ENCODE results near the gene FGD1.
"Not testable (repeated sequence)": the region's sequence is repeated elsewhere in the genome, so short reads cannot be mapped to it uniquely, and the experiment has no call there.

The FGD1 gene

DNA sequence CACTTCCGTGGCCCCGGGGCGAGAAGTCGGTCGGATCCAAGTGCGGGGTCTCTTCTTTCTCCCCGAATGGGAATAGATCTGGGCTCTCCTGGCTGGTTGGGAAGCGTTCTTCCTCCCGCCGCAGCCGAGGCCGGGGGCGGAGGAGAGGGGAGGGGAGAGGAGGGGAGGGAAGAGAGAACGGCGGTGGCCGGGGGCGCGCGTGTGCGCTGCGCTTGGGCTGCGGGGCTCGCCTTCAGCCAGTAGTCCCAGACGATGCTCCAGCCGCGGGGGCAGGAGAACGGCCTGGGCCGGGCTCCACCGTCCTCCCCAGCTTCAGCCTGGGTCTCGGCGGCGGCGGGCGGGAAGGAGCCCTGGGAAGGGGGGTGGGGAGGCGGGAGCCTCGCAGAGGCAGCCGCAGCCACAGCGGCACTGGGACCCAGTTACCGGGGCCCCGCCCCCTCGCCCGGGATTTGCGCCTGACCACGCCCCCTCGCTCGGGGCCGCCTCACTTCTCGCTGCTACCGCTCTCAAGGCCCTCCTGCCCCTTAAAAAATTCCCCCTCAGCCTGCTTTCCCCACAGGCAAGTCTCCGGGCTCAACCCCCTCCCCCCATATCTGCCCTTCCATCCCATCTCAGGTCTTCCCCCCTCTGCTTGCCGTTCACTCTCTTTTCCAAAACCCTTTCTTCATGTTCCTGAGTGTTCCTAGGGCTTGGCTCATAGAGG lies at the start of gene FGD1:
Gene FGD1 (minus strand): TSS at position 421 of the 703 bp plus-strand sequence. CDS start 802 bp downstream, outside the sequence.
- peak; percentile 93 for DNase-seq

DNA sequence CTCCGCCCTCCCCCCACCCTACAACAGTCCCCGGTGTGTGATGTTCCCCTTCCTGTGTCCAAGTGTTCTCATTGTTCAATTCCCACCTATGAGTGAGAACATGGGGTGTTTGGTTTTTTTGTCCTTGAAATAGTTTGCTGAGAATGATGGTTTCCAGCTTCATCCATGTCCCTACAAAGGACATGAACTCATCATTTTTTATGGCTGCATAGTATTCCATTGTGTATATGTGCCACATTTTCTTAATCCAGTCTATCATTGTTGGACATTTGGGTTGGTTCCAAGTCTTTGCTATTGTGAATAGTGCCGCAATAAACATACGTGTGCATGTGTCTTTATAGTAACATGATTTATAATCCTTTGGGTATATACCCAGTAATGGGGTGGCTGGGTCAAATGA lies 46.2 kb upstream of the FGD1 start:
- not testable (repeated sequence) for DNase-seq

DNA sequence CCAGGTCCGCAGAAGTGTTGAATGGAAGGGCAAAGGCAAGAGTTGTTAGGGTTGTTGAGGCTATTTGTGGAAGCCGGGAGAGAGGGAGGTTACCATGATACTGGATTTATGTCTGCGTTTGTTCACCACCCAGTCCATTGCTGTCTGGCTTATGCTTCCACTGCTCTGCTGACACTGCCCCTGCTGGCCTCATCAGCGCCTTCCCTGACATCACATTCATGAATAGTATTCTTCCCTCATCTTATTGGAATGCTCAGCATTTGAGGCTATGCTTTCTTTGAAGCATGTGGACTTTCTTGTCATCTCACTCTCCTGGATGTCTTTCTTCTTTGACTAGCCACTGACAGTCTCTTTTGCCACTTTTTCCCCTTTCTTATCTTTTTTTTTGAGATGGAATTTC lies 44.3 kb upstream of the FGD1 start:
- no peak for DNase-seq

DNA sequence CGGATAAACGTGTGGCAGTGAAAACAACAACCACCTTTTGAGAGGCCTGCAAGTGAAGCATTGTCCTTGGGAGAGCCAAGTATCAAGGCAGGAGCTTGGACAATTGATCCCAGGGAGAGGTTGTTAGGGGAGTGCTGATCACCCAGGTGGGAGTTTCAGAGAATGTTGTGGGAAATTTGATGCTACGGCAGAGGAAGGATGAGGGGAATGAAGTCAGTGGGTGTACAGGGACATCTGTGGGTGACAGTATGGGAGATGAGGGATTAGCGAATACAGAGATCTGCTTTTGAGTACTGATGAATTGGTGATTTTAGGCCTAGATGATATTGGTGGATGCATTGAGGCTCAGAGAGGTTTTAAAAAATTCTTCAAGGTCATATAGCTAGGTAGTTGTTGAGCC lies 38.2 kb upstream of the FGD1 start:
- DNase-seq, result no peak

DNA sequence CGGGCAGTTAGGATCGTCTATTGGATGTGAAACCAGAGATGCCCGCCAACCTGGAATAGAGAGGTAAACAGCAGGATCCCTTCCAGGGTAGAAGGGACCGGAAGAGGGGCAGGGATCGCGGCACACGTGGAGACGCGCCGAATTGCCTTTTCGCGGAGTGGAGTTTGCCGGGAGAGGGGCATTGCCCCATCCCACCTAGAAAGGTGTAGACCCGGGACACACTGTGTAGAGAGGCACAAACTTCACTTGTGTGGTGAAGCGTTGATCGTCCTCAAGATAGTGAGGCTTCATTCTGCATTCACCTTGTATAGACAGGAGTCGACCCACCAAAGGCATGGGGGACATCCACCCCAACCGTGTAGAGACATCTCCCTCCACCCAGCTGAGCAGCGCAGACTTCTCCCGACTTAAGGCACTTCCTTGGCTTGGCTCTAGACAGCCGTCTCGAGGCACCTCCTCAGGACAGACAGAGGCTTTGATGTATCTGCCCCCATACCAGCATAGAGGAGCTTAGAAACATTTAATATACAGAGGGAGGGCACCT lies 34.4 kb upstream of the FGD1 start:
- DNase-seq, result no peak

DNA sequence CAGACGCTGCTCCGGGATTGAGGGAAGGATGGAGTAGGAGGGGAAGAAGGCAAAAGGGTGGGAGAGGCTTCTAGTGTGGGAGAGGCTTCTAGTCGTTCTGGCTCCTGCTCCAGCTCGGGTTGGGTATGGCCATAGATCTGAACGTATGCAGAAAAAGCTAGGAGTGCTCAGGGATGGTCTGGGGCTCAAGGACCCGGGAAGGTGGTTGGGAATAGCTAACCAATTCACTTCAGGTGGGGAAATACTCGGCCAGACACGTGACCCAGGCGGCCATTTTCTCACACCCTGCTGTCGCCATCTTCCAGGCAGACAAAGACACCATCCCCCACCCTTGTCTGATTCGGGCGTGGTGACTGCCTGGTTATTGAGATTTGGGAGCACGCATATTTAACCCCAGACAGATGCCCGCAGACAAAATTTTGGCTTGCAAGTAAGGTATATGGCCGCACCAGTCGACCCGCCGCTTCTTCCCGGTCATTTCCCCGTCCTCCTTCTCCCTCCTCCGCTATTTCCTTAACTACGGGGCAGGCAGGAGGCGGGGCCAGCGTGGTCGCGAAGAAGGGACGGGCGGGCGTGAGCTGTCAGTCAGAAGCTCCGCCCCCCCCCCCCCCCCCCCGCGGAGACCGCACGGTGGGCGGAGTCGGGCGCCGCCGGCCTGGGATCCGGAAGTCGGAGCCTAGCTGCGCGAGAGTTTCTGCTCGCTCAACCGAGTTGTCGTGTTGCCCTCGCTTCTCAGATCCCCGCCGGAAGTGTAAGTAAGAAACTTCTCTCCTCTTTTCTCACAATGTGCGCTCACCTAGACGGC lies 33.7 kb upstream of the FGD1 start, which contains the start of gene GNL3L:
Gene GNL3L (plus strand): TSS at position 668 of the 805 bp plus-strand sequence. CDS start 2,348 bp downstream, outside the sequence.
- peak; percentile 56 for DNase-seq

DNA sequence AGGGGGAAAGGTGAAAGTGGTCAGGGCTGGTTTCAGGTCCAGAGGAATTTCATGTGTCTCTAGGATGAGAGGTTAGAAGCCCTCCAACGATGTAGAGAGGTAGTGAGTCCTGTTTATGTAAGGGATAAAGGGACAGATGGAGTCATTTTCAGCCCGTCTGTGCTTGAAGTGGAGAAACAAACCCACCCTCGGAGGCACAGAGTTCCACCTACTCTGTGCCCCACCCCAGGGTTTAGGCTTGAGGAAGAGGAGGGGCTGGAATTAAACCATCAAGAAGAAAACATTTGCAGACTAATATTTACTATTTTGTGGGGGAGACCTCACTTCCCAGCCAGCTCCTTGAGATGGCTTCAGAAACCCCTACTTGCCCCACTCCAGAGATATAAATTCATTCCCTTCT lies 33.1 kb upstream of the FGD1 start:
- DNase-seq, result no peak

DNA sequence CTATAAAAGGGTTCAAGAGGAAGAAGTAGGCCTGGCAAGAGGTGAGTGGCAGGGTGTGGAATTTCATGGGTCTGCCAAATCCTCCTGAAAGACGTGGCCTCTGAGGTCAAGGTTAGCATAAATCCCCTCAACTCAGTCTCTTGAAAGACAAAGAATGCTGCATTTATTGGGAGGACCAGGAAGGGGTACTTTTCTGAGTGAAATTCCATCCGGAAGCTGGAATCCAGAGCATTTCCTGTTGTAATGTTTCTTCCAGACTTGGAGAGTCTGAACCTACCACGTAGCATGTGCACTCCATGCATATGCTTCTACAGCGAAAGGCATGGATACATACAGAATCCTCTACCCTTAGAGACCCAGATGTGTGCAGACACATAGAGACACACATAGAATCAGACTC lies 13.4 kb upstream of the FGD1 start:
- DNase-seq, result no peak

DNA sequence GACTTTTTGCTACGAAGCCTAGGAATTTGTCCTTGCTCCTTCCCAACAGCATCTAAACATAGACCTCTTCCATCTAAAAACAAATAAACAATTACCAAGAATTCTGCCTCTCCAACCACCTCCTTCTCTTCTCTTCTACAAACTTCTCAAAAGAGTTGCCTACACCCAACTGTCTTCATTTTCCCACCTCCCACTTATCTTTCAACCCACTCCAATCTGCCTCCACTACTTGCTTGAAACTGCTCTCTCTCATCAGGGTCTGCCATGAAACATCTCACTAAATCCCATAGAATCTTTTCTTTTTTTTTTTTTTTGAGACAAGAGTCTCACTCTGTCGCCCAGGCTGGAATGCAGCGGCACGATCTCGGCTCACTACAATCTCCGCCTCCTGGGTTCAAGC lies 902 bp upstream of the FGD1 start:
- no peak for DNase-seq

DNA sequence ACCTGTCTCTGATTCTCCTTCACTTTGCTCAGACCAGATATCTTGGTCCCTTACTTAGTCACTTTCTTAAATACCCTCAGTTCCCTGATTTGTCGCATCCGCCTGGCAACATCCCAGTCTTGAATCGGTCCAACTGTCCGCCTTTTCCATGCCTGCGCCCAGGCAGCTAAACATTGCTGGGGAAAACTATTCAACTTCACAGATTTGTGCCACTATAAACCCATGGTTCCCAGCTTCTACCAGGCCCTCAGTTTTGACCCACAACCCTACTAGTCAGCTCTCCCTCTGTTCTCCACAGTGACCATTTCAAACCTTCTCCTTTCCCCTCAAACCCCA lies 451 bp upstream of the FGD1 start:
- no peak for DNase-seq

DNA sequence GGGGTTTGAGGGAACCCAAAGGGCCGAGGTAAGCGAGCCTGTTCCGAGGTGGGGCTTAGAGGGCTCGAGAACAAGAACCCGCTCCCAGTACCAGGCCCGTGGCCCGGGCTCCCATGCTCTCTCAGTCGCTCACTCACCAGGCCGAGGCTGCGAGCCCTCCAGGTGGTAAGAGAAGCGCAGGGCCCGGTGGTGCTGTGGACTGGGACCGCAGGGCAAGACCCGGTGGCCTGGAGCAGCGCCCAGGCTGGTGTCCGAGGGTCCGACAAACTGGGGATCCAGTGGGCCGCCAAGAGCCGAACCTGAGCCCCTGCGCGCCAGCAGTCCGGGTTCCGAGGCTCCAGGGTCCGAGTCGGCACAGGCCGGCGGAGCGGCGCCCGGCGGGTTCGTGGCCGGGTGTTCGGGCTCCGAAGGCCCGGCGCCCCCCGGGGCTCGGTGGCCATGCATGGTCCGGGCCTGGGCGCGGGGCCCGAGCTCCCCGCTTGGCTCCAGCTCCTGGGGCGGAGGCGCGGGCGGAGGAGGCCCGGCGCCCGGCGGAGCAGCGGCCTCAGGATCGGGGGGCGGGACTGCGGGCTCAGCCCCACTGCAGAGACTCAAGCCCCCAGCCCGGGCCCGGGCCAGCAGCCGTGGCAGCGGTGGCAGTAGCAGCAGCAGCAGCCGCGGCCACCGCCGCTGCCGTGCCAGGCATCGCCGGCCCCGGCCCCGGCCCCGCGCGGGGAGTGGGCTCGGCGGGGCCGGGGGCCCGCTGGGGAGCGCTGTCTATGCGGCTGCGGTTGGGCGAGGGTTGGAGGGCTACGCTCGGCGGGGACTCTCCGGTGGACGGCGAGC lies 833 bp downstream of the FGD1 start:
- DNase-seq, result peak; percentile 44

DNA sequence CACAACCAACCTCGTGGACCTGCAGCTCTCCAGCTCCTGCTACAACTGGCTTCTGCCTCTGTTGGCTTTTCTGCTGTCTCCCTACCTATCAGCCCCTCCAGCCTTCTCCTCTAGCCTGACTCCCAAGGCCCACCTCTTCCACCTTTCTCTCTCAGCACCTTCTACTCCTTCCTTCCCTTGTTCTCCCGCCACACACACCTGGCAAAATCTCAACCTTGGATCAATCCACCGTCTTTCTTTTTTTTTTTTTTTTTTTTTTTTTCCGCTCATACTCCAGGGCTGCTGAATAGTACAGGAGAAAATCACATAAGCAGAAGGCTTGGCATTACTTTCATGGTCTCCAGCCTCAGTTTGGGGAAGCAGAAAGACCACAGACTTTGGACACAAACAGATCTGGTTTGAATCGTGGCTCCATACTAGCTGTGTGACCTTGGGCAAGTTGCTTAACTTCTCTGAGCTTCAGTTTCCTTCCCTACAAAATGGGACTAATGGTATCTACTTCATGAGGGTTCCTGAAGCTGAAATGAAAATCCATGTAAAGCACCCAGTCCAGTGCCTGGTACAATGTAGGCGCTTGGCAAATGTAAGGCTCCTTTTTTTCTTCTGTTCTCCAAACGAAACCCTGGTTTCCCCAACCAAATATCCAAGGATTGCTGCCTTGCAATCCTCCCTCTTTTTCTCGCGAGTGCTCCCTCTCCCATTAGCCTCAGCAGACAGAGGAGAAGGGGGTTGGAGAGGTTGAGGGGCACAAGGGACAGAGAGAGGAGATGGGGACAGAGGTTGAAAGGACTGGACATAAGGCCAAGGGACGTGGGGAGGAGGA lies 1.7 kb downstream of the FGD1 start:
- no peak for DNase-seq

DNA sequence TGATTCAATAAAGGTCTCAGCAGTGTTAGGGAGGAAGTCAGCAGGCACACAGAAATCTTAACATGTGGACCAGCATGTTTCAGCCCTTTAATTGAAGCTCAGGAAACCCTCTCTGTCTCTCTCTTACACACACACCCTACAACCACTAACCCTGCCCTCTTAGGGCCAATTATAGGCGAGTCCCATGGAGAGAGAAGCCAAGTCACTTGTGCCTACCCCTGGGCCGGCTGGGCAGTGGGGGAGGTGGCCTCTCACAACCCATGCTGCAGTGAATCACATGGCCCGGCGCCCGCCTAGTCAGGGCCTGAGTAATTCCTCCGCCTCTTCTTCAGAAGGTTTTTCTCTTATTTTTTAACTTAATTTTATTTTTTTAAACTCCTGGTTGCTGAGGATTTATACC lies 3.7 kb downstream of the FGD1 start:
- no peak for DNase-seq

DNA sequence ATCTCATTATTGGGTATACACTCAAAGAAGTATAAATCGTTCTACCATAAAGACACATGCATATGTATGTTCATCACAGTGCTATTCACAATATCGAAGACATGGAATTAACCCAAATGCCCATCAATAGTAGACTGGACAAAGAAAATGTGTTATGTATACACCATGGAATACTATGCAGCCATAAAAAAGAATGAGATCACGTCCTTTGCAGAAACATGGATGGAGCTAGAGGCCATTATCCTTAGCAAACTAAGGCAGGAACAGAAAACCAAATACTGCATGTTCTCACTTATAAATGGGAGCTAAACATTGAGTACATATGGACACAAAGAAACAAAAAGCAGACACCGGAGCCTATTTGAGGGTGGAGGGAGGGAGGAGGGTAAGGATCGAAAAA lies 6.2 kb downstream of the FGD1 start:
- not testable (repeated sequence) for DNase-seq

DNA sequence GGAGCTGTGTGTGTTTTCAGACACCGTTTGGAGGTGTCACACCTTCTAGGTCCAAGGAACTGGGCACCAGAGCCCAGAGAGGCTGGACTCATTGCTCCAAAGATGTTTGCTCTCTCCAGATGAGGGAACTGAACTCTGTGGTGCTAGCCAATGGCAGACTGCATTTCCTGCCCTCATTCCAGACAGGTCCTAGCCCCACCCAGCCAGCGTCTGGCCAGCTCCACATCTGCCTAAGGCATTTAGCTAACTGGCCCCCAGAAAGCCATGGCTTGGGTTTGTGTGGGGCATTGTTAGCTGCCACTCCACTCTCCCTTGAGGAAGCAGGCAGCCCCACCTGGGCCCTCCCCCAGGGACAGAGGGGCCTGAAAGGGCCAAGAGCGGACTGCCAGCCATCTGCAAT lies 11.4 kb downstream of the FGD1 start:
- DNase-seq, result no peak

DNA sequence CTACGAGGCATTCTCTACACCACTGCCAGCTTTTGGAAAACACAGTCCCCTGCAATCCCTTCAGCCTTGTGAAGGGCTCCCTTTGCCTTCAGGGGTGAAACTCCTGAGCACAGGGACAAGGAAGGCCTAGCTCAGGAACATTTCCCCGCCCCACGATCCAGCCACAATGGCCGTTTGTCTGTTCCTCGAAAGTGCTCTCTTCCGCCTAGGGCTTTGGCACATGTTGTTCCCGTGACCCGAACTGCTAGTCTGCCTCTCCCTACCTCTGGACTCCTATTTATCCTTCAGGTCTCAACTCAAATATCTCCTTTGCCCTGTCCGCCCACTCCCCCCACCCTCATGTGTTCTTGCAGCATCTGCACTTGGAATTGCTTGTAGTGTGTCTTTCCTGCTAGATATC lies 12.1 kb downstream of the FGD1 start:
- no peak for DNase-seq

DNA sequence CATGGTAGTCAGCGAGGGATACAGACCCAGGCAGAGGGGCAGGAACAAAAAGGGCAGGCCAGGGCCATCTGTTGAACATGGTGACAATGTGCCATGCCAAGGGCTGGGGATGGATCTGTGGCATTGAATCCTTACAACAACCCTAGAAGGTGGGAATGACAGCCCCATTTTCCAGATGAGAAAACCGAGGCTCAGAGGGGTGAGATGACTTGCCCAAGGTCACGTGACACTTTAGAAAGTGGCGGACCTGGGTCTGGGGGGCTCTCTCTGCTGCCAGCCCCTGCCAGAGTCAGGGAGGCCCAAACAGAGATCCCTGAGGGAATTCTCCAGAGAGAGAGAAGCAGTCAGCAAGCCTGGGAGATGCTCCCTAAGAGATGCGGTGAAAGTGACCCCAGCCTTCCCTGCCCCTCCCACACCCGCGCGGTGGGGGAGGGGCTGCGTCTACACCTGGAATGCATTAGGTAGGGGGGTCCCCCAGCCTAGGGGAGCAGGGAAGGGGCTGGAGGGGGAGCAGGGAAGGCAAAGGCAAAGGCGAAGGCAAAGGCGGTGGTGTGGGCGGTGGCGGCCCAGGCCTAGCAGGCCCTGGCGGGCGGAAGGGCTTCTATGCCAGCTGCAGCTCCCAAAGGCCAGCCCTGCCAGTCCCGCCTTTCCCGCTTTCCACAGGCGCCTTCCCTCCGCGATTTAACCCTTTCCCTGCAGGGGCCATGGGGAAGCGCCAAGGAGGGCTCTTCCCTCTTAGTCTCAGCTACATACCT lies 13.0 kb downstream of the FGD1 start:
- no peak for DNase-seq

DNA sequence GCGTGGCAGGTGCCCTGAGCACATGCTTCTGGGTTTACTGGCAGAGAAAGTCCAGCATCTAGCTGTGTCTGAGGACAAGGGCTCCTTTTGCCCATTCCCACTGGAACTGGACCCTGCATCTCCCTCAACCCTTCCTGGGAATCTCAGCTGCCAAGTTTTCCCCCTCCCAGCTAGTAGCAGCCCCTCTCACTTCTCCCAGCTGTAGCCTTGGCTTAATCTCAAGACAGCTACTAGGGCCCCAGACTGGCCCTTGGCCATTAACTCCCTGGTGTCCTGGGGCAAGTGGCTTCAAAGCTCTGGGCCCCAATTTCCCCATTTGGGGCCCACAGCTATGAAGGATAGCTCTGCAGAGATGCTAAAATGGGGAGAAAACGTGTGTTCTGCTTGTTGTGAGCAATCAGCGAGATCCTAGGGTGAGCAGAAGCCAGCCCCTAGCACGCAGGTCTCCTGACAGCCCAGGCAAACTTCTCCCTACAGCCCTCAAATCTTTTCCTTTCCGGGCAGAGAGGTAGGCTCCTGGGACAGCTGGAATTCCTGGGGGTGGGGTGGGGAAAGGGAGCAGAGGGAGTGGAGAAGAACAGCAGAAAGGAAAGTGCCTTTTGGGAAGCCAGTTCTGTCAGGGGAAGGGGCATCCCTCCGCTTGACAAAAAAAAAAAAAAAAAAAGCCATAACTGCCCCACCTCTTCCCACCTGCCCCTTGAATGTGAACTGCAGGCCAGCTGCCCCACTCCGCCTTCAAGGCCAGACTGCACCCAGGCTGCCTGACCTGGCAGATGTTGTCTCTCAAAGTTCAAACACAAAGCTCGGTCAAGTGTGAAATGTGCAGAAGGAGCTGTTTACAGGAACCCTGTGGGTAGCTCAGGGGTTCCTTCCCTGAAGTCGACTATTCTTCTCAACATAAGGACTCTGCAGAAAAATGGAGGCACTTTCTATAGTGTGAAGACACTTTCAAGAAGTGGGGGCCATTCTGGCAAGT lies 16.6 kb downstream of the FGD1 start:
- no peak for DNase-seq

DNA sequence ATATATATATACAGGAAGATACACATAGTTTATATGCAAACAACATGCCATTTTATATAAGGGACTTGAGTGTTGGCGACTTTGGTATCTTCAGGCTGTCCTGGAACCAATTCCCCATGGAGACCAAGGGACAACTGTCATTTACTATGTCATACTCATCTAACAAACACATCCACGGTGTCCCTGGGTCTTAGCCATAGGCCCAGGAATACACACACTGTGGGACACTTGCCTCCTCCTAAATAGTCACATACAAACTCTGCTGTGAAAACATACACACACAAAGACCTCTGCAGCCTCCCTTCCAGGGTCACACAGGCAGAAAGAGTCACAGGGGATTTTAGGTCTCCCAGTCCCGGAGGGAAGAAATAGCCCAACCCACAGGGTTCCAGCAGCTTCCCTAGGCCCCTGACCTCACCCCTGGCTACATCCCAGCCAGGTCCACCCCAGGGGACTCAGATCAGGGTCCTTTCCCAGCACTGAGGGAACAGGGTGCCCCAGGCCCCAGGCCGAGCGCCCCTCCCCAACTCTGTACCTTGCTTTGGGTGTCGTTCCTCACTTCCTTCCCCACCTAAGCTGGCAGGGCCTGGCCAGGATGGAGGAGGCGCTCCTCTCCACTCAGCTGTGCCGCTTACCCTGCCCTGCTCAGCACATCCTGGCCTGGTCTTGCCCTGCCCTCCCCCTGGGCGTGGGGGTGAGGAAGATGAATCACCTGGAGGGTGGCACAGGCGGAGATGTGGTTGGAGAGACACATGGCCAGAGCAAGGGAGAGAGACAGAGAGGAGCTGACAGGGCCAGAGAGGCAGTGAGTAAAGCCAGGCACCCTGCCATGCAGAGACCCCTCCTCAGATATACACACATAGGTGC lies 21.8 kb downstream of the FGD1 start:
- no peak for DNase-seq

All from 8988T (cell line).